MCF 10A (cell line): ENCODE data around the gene TGFBR3. TPM values are rescaled to one million over a fixed set of nuclear protein-coding genes. Genes with fewer than 3 reads are reported as not detected.

ENCODE experiments used
- BruUV-seq: library from RNA; stranded (reverse); fragments of 400-500 nt; replicated peaks from 2 replicates; lab custom pipeline; 2021; lab: Mats Ljungman, UMichigan
- CTCF ChIA-PET: fragments of 300-600 bp; sonication (Branson Sonifier 250); formaldehyde crosslinking; extraction: SDS; loops from one replicate; lab custom pipeline; 2021; ENCODE audit warnings: antibody characterized with exemption, inconsistent platforms; lab: Yijun Ruan, JAX
- POLR2A ChIA-PET: fragments of 300-600, 350-650 bp; sonication (Branson Sonifier 250); formaldehyde crosslinking; extraction: SDS; loops from one replicate; lab custom pipeline; 2020; ENCODE audit warnings: antibody characterized with exemption, inconsistent platforms; lab: Yijun Ruan, JAX
- DNase-seq: peaks from one replicate; pipeline ENCODE4 v3.0.0-alpha.2; 2018; ENCODE audit not compliant: unreplicated experiment
- H3K27ac Mint-ChIP-seq: one replicate; pipeline ENCODE4 v1.8.0; 2022; ENCODE audit warnings: mild to moderate bottlenecking, low read depth, mixed read lengths; ENCODE audit not compliant: unreplicated experiment
- H3K27me3 Mint-ChIP-seq: one replicate; pipeline ENCODE4 v1.8.0; 2022; ENCODE audit warnings: mixed read lengths; ENCODE audit not compliant: insufficient read depth, unreplicated experiment
- H3K36me3 Mint-ChIP-seq: one replicate; pipeline ENCODE4 v1.8.0; 2022; ENCODE audit warnings: mild to moderate bottlenecking, moderate library complexity, mixed read lengths; ENCODE audit not compliant: insufficient read depth, unreplicated experiment
- H3K4me1 Mint-ChIP-seq: one replicate; pipeline ENCODE4 v1.8.0; 2022; ENCODE audit warnings: mixed read lengths; ENCODE audit not compliant: insufficient read depth, unreplicated experiment
- H3K4me3 Mint-ChIP-seq: one replicate; pipeline ENCODE4 v1.8.0; 2022; ENCODE audit warnings: mild to moderate bottlenecking, moderate library complexity, mixed read lengths; ENCODE audit not compliant: unreplicated experiment
- H3K9me3 Mint-ChIP-seq: one replicate; pipeline ENCODE4 v1.8.0; 2022; ENCODE audit warnings: mixed read lengths; ENCODE audit not compliant: unreplicated experiment
- CTCF ChIP-seq: fragments of 200-600 bp; IDR thresholded peaks from one replicate; pipeline ENCODE4 v1.8.0; 2022; ENCODE audit warnings: antibody characterized with exemption, mild to moderate bottlenecking; ENCODE audit not compliant: unreplicated experiment
- intact Hi-C: fragments of 100-400 bp; cut with micrococcal nuclease; formaldehyde crosslinking; loops from 2 replicates; pipeline ENCODE4 v1.14.1; 2022
- total RNA-seq: library from RNA; stranded (reverse); gene quantifications from 2 replicates; pipeline ENCODE4 v1.2.3, GENCODE V29; 2022

Gene TGFBR3
- total RNA-seq, 1 experiment from 2014 or later: 12.0 TPM

GRCh38 chr1:91770667-91771268, 115.2 kb downstream of the TGFBR3 start:
- no peak for TF ChIP-seq CTCF
- intact Hi-C loops: no loop called here
- Mint-ChIP-seq H3K36me3 (peaks cover 52% of the 10 kb centered on the region), H3K9me3 (no peaks in the 10 kb centered on the region), H3K4me1 (peaks cover 11% of the 10 kb centered on the region), H3K27me3 (no peaks in the 10 kb centered on the region), H3K27ac (no peak overlapping the region), H3K4me3 (no peak overlapping the region)
- BruUV-seq: no TSS peak
- no peak for DNase-seq
- CTCF ChIA-PET: no interaction called here
- POLR2A ChIA-PET: interaction anchor here (0.9 kb wide), 1 partner anchor 10 kb away, joined by 3 read pairs; no protein-coding TSS in a partner anchor

DNA sequence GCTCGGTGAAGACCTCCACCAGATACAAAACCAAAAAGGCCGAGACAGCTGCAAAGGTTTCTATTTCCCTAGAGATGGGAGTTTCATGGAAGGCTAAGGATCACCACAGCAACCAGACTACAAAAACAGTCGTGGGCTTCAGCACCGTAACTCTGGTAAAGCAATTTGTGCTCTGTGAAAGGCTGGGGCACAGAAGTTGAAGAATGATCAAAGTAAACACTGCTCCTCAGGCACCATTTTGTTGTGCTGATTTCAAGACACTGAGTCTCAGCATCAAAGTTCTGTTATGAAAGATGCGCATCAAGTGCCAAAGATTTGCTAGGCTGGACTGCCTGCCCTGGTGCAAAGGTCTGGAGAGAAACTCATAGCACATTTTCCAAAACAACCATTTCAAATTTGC, 116.2 kb downstream of the TGFBR3 start:
- peaks cover 11% of the 10 kb centered on the region for H3K4me1 Mint-ChIP-seq
- CTCF ChIA-PET: interaction anchor here (0.8 to 1.0 kb wide), 2 partner anchors 8 to 241 kb away, joined by 3 to 4 read pairs; no protein-coding TSS in a partner anchor
- no peak for DNase-seq
- no peak overlapping the region for H3K4me3 Mint-ChIP-seq
- H3K9me3 Mint-ChIP-seq: no peaks in the 10 kb centered on the region
- TF ChIP-seq CTCF: no peak
- POLR2A ChIA-PET: interaction anchor here (0.6 to 1.4 kb wide), 4 partner anchors 12 to 81 kb away, joined by 3 to 4 read pairs (median 3); no protein-coding TSS in a partner anchor
- peaks cover 50% of the 10 kb centered on the region for H3K36me3 Mint-ChIP-seq
- H3K27me3 Mint-ChIP-seq: no peaks in the 10 kb centered on the region
- intact Hi-C loops: no loop called here
- BruUV-seq: no TSS peak
- no peak overlapping the region for H3K27ac Mint-ChIP-seq

GRCh38 chr1:91768786-91769725, 116.9 kb downstream of the TGFBR3 start:
- no peak overlapping the region for H3K4me3 Mint-ChIP-seq
- ChIA-PET CTCF (interaction anchor here (0.6 to 1.0 kb wide), 3 partner anchors 9 to 980 kb away, joined by 3 to 4 read pairs (median 3); no protein-coding TSS in a partner anchor), POLR2A (interaction anchor here (0.6 to 1.4 kb wide), 4 partner anchors 11 to 82 kb away, joined by 3 to 4 read pairs (median 3); no protein-coding TSS in a partner anchor)
- H3K9me3 Mint-ChIP-seq: no peaks in the 10 kb centered on the region
- intact Hi-C loops: no loop called here
- peaks cover 11% of the 10 kb centered on the region for H3K4me1 Mint-ChIP-seq
- no peak overlapping the region for H3K27ac Mint-ChIP-seq
- no TSS peak for BruUV-seq
- H3K27me3 Mint-ChIP-seq: no peaks in the 10 kb centered on the region
- TF ChIP-seq CTCF: no peak
- H3K36me3 Mint-ChIP-seq: peaks cover 53% of the 10 kb centered on the region
- DNase-seq: no peak

- Mint-ChIP-seq H3K27me3 (no peaks in the 10 kb centered on the region), H3K9me3 (no peaks in the 10 kb centered on the region), H3K27ac (no peak overlapping the region), H3K4me3 (no peak overlapping the region), H3K36me3 (peaks cover 50% of the 10 kb centered on the region), H3K4me1 (peaks cover 11% of the 10 kb centered on the region)
- no peak for DNase-seq
- intact Hi-C loops: no loop called here
- CTCF ChIA-PET: no interaction called here
- POLR2A ChIA-PET: interaction anchor here (1.1 to 1.5 kb wide), 2 partner anchors 8 to 18 kb away, joined by 3 to 4 read pairs; no protein-coding TSS in a partner anchor
- TF ChIP-seq CTCF: no peak
- no TSS peak for BruUV-seq
Observed at GRCh38 chr1:91768120-91768519, 117.8 kb downstream of the TGFBR3 start.
